Effector CD4-positive, alpha-beta T cell (primary cell): ENCODE measurements around the gene TBXT.
"Not testable (repeated sequence)": the region's sequence is repeated elsewhere in the genome, so short reads cannot be mapped to it uniquely, and the experiment has no call there.

Source experiments
- DNase-seq: peaks from one replicate; pipeline ENCODE4 v3.0.0-alpha.2; 2020

TBXT gene

DNA sequence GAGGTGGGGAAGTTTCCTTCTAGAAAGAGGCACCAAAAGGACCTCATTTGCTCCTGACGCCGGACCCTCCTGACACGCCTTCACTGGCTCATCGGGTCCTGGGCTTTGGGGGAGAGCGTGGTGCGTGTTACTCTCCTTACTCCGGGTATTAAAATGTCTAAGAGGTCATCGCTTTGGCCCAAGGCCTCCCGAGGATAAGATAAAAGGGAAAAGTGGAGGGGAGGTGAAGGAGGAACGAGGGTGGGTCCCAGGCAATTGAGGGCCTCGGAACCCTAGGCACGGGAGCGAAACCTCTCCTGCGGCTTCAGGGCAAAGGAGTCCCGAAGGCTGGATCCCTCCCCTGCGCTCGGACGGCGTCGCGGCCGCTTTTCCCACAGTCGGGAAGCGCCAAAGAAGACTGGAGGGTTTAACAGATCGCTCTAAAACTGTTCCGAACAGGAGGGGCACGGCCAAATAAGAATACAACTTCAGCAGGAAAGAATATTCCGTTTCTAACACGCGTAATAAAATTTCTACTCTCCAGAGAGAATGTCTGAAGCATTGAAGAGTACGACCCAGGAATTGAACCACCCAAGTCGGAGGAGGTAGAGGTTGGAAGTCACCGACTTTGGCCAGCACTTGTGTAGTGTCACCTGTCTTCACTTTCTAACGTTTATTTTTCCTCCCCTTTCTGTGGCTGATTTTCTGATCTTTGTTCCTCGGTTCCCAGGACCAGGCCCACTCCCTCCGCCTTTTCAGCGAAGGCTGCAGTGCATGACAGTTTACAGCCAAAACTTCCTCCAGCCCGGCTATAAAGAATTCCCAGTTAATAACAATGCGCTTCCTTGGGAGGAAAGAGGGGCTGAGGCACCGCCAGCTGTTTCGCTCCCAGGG is 2.1 kb upstream of the TBXT start:
- no peak for DNase-seq

DNA sequence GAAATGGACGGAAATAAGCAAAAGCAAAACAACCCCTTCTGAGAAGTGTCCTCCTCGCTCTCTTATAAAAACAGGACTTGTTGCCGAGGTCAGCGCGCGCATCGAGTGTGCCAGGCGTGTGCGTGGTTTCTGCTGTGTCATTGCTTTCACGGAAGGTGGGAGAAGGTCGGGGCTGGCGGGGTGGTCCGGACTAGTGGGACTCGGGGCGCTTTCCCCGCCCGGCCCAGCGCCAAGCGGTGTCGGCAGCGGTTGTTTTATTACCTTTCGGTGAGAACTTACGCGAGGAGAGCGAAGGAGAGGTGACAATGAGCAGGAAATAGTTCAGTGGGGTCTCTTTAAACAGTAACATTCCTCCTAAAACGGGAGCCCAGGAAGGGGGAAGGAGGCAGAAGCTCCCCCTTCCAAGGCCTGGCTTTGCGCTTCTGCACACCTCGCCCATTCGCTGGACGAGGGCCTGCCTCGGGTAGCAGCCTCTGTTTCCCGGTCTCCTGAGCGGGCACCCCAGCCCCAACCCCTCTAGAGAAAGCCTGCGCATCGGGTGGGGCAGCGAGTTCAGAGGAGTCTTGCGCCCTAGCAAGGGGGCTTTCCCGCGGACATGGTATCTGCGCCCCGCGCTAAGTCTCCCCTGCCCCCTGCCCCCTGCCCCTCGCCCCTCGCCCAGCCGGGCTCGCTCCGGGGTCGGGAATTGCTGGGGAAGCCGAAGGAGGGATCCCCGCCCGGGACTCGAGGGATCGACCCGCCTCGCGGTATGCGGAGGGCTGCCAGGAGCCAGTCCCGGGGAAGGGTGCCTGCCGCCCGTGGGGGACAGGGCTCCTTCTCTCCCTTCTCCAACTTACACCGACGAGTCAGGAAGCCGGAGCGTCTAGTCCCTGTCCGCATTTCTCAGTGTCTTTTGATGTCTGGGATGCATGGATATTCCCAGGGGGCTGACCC is 1.2 kb upstream of the TBXT start:
- no peak for DNase-seq

DNA sequence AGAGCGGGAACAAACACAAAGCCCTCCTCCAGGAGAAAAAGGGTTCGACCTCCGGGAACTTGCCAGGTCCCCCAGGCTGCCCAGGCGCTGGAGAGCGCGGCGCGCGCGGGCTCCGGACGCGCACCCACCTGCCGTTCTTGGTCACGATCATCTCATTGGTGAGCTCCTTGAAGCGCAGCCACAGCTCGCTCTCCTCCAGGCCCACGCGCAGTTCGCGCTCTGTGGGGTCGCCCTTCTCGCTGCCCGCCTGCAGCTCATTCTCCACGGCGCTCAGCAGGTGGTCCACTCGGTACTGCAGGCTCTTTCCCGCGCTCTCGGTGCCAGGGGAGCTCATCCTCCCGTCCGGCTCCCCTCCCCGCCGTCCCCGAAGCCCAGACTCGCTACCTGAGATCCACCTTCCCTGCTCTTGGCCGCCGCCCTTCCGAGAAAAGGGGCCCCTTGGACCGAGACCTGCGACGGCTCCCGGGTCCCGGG is 356 bp downstream of the TBXT start:
- no peak for DNase-seq

DNA sequence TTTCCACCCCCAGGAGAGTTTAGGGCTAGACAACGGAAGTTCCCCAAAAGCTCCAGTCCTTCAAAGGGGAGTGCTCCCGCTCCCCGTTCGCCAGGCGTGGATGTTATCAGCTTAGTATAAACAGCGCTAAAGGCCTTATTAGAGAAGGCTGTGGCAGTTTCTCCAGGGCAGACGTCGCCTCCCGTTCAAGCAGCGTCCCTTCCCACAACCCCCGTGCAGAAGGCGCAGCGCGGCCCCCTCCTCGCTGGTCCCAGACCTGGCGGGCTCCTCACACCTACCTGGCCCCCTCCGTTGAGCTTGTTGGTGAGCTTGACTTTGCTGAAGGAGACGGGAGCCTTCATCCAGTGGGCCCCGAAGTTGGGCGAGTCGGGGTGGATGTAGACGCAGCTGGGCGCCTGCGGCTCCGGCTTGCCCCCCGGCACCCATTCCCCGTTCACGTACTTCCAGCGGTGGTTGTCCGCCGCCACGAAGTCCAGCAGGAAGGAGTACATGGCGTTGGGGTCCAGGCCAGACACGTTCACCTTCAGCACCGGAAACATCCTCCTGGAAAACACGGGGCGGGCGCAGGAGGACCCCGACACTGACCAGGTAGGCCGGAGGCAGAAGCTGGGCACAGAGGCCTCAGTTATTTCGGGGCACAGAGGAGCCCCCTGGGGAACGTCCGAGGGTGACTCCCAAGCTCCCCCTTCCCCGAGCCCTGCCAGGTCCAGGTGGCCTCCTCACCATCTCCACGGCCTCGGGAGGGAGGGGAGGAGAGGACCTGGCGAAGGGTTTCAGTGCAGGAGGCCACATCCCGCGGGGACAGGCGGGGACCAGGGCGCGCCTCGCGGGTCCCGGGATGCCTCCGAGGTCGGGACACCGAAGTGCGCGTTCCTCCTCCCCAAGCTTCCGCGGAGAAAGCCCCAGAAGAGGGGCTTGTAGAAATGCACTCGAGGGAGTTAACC is 1.1 kb downstream of the TBXT start:
- no peak for DNase-seq

DNA sequence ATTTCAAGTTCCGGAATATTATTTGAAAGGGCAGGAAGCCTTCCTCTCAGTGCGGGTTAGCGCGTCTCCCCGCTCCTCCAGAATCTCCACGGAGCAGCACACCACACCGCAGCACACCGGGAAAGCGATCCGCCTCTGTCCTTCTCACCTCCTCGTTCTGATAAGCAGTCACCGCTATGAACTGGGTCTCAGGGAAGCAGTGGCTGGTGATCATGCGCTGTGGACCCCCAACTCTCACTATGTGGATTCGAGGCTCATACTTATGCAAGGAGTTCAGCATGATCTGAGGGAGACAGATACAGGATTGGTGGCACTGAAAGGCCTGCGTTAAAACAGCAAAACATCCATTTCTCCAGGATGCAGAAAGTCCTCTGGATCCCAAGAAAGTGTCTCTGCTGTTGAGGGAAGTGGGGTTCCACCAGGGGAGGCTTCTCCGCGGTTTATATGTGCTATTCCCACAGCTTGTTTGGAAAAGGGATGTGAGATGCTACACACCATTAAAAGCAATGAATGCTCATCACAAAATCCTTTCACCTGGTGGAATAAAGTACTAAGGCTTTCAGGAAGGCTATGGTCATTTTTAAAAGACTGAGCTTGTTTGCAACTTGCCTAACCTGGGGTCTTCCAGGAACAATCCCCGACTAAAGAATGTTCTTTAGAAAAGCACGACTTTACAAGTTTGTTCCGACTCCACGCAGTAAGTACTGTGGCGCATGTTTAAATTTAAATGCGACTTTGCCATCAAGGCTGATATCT is 1.9 kb downstream of the TBXT start:
- no peak for DNase-seq

DNA sequence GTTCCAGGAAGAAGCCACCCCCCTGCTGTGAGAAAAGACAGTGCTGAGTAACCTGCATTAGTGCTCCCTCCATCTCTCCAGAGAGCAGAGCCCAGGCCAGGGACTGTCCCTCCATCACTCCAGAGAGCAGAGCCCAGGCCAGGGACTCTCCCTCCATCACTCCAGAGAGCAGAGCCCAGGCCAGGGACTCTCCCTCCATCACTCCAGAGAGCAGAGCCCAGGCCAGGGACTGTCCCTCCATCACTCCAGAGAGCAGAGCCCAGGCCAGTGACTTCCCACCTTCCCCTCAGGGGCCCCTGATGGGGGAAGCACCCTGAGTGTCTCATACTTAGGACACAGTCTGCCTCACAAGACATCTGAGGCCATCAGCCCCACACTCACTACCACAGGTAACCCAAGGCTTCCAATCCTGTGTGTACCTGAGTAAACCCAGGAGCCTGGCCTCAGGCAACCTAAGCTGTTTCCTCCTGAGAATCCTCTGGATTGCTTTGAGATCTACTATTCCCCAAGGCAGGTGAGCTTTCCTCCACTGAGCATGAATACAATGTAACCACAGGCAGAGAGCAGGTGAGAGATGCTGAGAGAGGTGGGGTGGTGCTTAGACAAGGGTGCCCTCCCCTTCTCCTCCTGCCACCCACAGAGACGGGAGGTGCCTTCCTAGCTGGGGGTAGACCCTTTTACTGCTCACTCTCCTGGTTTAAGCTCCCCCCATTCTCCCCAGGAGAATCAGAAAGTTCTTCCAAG is 4.9 kb downstream of the TBXT start:
- no peak for DNase-seq

DNA sequence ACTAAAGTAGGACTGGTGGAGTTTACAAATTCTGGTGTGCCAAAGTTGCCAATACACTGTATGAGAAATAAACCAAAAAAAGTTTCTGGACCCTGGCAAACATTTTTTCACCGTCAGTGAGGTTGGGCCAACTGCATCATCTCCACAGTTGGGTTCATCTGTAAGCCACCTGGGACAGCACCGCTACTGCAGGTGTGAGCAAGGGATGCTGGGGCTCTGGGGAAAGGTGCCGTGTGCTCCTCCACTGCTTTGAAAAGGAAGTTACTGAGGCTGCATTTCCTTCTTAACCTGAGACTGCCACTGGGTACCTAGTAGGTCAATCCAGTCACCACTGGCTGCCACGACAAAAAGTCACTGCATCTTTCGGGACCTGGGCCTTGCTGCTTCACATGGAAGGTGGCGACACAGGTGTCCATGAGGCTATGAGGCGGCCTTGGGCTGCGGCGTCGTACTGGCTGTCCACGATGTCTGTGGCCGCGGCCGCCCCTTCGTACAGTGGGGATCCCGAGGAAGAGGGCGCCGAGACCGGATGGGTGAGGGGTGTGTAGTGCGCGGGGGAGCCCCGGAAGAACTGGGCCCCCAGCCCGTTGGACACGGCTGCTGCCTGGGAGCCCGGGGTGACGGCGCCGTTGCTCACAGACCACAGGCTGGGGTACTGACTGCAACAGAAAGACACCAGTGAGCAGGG is 9.6 kb downstream of the TBXT start:
- no peak for DNase-seq

DNA sequence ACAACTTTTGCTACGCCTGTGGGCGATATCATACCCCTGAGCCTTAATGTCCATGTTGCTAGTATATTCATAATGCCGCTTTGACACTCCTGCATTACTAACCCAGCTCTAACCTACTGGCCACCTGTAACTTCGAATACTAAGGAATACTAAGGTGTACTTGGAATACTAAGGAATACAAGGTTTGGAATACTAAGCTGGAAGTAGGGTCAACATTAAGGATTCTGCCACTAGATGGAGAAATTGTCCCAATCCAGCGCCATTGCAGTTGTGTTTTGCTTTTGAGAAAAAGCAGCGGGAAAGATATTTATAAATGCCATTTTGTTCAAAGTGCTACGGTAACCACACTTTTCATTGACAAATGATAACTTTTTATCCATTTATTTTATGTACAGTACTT is 10.7 kb downstream of the TBXT start:
- DNase-seq: no peak

DNA sequence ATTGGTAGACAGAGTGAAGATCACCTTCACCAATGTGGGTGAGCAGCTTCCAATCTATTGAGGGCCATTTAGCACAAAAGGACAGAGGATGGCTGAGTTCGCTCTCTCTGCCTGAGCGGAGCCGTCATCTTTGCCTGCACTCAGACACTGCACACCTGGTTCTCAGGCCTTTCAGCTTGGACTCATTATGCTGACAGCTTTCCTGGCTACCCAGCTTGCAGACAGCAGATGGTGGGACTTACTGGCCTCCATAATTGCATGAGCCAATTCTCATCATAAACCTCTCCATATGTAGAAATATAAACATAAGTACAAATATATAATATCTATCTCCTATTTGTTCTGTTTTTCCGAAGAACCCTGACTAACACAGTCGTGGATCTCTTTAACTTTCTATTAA is 13.7 kb downstream of the TBXT start:
- DNase-seq: no peak

DNA sequence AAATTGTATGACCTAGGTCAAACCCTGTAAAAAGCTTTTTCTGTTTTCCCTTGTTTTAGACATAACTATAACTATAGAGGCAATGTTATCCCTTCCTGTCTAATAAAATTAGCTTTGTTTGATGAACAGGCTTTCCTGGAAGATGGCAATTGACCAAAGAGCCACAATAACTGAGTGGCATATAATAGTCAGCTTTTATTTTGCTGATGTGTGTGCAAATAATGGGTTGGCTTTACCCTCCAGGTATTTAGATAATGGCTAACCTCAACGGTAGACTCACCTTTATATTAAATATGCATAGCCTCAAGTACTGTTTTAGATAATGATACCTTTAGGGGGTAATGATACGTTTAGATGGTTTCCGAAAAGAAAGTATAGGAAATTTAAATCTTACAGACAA is 15.0 kb downstream of the TBXT start:
- DNase-seq: no peak

DNA sequence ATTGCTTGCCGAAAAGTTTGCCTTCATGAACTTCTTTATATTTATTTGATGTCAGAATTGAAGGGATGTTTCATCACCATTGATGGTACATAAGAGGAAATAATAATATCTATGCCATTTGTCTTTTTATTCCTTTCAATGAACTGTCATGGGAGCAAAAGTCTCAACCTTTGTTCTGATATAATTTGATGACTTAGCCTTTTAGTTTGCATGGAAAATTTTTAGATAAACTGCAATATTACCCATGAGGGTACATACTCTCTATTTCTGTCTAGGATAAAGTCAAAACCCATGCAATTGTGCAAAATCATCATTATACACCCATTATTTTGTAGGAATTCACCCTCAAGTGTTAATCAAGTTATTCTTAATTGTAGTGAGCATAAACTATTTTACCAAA is 15.9 kb downstream of the TBXT start:
- DNase-seq: no peak

DNA sequence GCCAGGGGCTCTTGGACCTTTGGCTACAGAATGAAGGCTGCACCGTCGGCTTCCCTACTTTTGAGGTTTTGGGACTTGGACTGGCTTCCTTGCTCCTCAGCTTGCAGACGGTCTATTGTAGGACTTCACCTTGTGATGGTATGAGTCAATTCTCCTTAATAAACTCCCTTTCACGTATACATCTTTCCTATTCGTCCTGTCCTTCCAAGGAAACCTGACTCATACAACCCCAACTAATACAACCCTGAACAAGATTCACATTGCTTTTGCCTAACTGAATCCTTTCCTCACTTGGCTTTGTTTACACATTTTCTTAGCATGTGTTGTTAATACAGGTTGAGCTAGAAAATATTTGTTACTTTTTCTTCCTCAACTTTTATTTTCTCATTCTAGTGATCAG is 21.9 kb downstream of the TBXT start:
- no peak for DNase-seq

DNA sequence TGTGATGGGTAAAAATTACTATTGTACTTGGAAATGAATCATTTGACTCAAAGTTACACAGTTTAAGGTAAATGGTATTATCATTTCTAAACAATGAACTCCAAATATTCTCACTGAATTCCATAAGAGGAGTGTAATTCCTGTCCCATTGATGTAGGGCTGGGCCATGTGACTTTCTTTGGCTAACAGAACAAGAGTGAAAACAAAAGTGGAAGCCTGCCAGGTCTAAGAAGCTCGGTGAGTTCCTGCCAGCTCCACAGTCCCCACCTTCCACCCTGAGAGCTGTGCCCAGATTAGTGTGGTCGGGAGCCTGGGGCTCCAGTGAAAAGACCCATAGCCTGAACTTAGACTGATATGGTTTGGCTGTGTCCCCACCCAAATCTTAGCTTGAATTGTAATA is 24.6 kb downstream of the TBXT start:
- no peak for DNase-seq

DNA sequence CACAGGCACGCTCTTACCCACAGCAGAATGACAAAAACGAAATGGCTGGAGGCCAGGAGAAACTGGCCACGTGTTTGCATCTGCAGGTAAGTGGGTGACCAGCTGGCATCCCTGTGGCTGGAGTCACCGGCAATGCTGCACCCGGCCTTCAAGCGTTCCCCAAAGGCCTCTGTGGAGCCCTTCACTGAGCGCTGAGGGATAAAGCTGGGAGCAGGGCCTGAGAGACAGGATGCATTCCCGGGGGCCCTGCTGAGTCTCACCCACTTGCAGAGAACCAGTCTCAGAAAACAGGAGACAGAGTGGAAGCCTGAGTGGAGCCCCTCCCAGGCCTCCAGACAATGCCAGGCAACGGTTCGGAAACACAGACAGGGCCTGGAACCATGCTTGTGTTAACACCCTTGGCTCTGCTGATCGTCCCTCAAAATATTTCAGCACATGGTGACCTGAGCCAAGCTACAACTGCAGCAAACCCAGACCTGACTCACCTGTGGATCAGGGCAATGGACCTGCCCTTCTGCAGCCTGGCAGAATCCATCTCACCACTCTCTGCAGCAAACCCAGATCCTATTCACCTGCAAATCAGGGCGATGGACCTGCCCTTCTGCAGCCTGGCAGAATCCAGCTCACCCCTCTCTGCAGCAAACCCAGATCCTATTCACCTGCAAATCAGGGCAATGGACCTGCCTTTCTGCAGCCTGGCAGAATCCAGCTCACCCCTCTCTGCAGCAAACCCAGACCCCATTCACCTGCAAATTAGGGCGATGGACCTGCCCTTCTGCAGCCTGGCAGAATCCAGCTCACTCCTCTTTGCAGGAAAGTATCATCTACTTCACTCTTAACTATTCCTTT is 39.8 kb downstream of the TBXT start:
- DNase-seq: no peak

DNA sequence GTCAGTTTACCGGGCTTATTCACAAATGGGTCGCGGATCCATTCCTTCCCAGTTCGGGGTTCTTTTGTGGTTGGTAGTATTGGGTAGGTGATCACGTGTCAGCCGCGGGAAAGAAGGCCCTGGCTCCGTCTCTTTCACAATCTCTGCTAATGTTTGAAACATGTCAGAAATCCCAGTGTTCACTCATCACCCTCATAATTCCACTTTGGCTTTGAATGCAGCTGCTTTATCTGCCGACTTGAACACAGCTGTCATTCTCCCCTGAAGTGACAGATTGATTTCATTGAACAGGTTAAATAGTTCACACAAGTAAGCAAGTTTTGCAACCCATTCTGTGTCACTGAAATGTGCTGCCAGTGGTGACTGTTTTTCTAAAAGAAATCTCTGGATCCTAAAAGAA is 44.5 kb downstream of the TBXT start:
- DNase-seq: not testable (repeated sequence)

DNA sequence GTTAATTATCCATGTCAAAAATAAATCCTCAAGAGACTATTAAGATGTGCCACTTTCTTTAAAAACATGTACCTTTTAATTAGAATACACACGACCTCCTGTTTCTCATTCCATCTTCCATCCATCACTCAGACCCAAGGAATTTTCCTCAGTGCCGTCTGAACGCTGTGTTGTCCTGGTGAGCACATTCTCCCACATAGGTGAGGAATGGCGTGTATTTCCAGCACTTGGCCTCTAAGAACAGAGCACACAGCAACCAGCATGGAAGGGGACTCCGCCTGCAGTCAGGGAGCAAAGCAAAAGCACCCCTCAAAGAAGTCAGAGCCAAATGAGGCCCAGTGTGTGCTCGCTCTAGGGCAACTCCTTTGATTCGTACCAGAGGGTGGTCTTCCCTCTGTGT is 45.9 kb downstream of the TBXT start:
- no peak for DNase-seq

DNA sequence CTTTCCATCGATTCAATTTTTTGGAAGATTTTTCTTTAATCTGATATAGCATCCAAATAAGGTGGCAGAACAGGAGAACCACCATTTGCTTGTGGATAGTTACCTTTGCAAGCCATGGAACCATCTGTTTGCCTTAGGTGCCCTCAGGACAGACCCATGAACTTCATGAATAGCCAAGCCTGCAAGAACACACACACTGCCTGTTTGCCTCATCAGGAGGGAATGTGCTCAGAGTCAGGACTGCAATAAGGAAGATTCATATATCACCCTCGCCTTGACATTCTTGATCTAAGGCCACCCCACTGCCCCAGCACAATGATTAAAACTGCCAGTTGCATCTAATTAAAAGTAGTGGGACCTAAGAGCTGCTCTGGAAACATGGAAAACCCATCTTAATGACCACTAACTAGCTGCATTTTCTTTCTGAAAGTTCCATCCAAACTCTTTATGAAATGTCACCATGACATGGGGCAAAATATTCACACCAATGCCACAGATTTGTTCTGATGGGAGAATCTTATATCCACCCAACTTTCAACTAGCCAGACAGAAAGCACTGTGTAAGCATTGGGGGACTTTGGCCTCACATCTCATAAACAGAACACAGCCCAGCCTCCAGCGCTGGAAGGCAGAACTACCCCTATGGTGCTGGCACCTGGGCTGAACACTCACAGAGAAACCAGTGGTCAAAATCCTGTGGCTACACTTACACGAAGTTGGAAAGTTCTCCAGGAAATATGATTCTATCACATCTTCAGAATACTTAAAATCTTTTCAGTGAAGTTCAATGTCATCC is 48.3 kb downstream of the TBXT start:
- DNase-seq: no peak

DNA sequence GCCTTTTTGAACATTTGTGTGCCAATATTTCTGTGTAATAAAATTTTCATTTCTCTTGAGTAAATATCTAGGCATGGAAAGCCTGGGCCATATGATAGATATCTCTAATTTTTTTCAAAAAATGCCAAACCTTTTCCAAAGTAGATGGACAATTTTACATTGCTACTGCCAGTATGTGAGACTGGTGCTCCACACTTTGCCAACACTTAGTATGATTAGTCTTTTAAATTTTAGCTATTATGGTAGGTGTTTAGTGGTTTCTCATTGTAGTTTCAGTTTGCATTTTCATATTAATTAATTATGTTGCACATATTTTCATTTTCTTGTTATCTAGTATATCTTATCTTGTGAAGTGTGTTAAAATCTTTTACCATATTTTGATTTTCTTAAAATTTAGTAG is 52.0 kb downstream of the TBXT start:
- DNase-seq: no peak

DNA sequence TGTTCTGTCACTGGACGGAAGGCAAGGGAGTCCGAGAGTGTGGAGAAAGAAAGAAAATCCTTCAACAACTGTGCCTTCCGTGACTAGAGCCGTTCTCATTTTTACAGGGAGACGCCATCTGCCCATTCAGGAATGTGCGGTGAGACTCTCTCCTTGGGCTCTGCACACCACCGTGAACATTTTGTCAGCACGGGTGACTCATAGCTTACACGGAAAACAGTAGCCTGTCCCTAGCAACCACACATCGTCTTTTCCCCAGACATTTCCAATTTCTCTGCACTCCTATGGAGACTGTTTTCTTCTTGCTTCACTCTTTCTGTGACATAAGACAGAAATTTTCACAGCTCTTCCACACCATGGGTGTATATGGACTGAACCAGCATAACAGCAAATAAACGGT is 55.1 kb downstream of the TBXT start:
- DNase-seq: no peak
